Caco-2 (cell line): ENCODE results near the gene SMCO2. TPM values are rescaled to one million over a fixed set of nuclear protein-coding genes. Genes with fewer than 3 reads are reported as not detected.

Experiments used
- BruUV-seq: library from RNA; stranded (reverse); fragments of 400-500 nt; replicated peaks from 2 replicates; lab custom pipeline; 2021; lab: Mats Ljungman, UMichigan
- CTCF ChIA-PET: fragments of 300-600 bp; sonication (Branson Sonifier 250); formaldehyde crosslinking; loops from one replicate; lab custom pipeline; 2022; ENCODE audit warnings: antibody characterized with exemption; lab: Charles Lee
- POLR2A ChIA-PET: fragments of 300-600 bp; sonication (Branson Sonifier 250); formaldehyde crosslinking; loops from one replicate; lab custom pipeline; 2022; ENCODE audit warnings: antibody characterized with exemption; lab: Charles Lee
- DNase-seq, 2 experiments: peaks; one replicate each; pipeline versions ENCODE4 v3.0.0 to v3.0.0-alpha.2; 2020 to 2022
- H3K27me3 ChIP-seq: replicated peaks from 2 replicates; pipeline ENCODE4 v1.6.0; 2011; ENCODE audit warnings: low read length; ENCODE audit not compliant: control insufficient read depth, insufficient read depth
- H3K36me3 ChIP-seq: 2 replicates; pipeline ENCODE4 v1.5.1; 2011; ENCODE audit warnings: low read length; ENCODE audit not compliant: control insufficient read depth, insufficient read depth
- H3K4me1 ChIP-seq: fragments of 250-450 bp; sonication (Bioruptor Pico); 2 replicates; pipeline ENCODE4 v1.5.1; 2020; ENCODE audit warnings: mild to moderate bottlenecking
- H3K4me3 ChIP-seq: 2 replicates; pipeline ENCODE4 v1.5.1; 2011; ENCODE audit warnings: low read depth, mild to moderate bottlenecking, control low read depth, low read length
- H3K9me3 ChIP-seq: fragments of 250-450 bp; sonication (Bioruptor Pico); 2 replicates; pipeline ENCODE4 v1.5.1; 2020; ENCODE audit warnings: mild to moderate bottlenecking, moderate library complexity
- H3K27ac Mint-ChIP-seq: one replicate; pipeline ENCODE4 v1.8.0; 2022; ENCODE audit warnings: mixed read lengths; ENCODE audit not compliant: unreplicated experiment
- H3K27me3 Mint-ChIP-seq: one replicate; pipeline ENCODE4 v1.8.0; 2022; ENCODE audit warnings: mixed read lengths; ENCODE audit not compliant: insufficient read depth, unreplicated experiment
- H3K36me3 Mint-ChIP-seq: one replicate; pipeline ENCODE4 v1.8.0; 2022; ENCODE audit warnings: mild to moderate bottlenecking, mixed read lengths; ENCODE audit not compliant: insufficient read depth, unreplicated experiment
- H3K4me1 Mint-ChIP-seq: one replicate; pipeline ENCODE4 v1.8.0; 2022; ENCODE audit warnings: low read depth, mixed read lengths; ENCODE audit not compliant: unreplicated experiment
- H3K4me3 Mint-ChIP-seq: one replicate; pipeline ENCODE4 v1.8.0; 2022; ENCODE audit warnings: mild to moderate bottlenecking, moderate library complexity, mixed read lengths; ENCODE audit not compliant: unreplicated experiment
- H3K9me3 Mint-ChIP-seq: one replicate; pipeline ENCODE4 v1.8.0; 2022; ENCODE audit warnings: mixed read lengths; ENCODE audit not compliant: unreplicated experiment
- intact Hi-C: fragments of 100-400 bp; cut with micrococcal nuclease; formaldehyde crosslinking; loops from one replicate; pipeline ENCODE4 v1.10.0; 2022; ENCODE audit not compliant: unreplicated experiment
- total RNA-seq: library from RNA; stranded (reverse); gene quantifications from 2 replicates; pipeline ENCODE4 v1.2.3, GENCODE V29; 2022
- TF ChIP-seq, protein P1 (sequence below), 2 experiments: fragments of 200-600 bp in 1 of 2; IDR thresholded peaks; 1 replicate in 1 of 2; 2 replicates in 1 of 2; pipeline versions ENCODE4 v1.5.1 to v1.8.0; 2011 to 2022; ENCODE audit warnings: antibody characterized with exemption in 1 of 2, control low read depth in 1 of 2, inconsistent platforms in 1 of 2, low read depth in 1 of 2, low read length in 1 of 2, mild to moderate bottlenecking in 1 of 2, moderate library complexity in 1 of 2; ENCODE audit not compliant: insufficient read depth in 1 of 2, severe bottlenecking in 1 of 2, unreplicated experiment in 1 of 2

SMCO2 gene
- total RNA-seq, 1 experiment from 2014 or later = 0.93 TPM

DNA sequence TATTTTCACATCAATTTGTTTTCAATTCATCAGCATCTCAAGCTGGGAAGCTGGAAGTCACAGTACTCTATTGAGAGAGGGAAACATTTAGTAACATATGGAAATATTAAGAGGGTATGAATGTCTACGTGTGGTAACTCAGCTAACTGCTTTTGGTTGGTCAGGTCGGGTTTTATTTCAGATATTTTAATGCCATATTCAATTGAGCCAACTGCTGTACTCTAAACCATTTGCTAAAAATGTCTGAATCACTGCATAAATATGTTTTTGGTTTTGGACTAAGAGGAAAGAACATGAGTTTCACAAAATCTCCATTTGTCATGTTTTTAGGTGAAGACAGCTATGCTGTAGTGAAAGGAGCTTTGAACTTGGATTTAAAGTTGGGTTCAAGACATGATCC is 58.6 kb downstream of the SMCO2 start:
- H3K4me1 Mint-ChIP-seq = no peaks in the 10 kb centered on the region
- no peaks in the 10 kb centered on the region for H3K9me3 Mint-ChIP-seq
- POLR2A ChIA-PET = no interaction called here
- DNase-seq = no peak
- TF ChIP-seq, protein P1, sequence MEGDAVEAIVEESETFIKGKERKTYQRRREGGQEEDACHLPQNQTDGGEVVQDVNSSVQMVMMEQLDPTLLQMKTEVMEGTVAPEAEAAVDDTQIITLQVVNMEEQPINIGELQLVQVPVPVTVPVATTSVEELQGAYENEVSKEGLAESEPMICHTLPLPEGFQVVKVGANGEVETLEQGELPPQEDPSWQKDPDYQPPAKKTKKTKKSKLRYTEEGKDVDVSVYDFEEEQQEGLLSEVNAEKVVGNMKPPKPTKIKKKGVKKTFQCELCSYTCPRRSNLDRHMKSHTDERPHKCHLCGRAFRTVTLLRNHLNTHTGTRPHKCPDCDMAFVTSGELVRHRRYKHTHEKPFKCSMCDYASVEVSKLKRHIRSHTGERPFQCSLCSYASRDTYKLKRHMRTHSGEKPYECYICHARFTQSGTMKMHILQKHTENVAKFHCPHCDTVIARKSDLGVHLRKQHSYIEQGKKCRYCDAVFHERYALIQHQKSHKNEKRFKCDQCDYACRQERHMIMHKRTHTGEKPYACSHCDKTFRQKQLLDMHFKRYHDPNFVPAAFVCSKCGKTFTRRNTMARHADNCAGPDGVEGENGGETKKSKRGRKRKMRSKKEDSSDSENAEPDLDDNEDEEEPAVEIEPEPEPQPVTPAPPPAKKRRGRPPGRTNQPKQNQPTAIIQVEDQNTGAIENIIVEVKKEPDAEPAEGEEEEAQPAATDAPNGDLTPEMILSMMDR (IDR thresholded peaks at IDR 0.05; ENCODE audit: insufficient read depth in 1 of 2, low read depth in 1 of 2, low read length in 1 of 2, severe bottlenecking in 1 of 2, unreplicated experiment in 1 of 2) = no peak
- CTCF ChIA-PET = no interaction called here
- no TSS peak for BruUV-seq
- Histone ChIP-seq H3K4me3 (no peak overlapping the region), H3K4me1 (no peaks in the 10 kb centered on the region), H3K9me3 (no peaks in the 10 kb centered on the region; the same call in 1 of the 2 replicates), H3K27me3 (no peaks in the 10 kb centered on the region), H3K36me3 (no peaks in the 10 kb centered on the region)
- no peak overlapping the region for H3K27ac Mint-ChIP-seq
- no peak overlapping the region for H3K4me3 Mint-ChIP-seq
- no peaks in the 10 kb centered on the region for H3K27me3 Mint-ChIP-seq
- H3K36me3 Mint-ChIP-seq = no peaks in the 10 kb centered on the region
- intact Hi-C loops = no loop called here

DNA sequence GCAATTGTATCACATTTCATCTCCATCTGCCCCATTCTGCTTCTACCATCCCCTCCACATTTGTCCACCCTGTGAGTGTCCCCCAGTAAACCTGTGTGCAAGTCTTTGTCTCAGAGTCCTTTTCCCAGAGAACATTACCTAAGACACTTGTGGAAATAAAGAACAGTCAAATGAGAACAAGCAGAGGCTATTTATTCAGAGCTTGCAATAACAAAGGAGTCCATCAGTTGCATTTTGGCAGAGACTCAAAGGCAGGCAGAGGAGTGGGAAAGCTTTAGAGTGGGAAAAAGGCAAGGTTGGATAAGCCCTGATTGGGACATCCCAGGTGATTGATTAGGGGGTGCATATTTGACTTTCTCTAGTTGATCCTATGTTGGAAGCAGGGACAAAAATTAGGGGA is 59.2 kb downstream of the SMCO2 start:
- ChIA-PET POLR2A (no interaction called here), CTCF (no interaction called here)
- Mint-ChIP-seq H3K27ac (no peak overlapping the region), H3K36me3 (no peaks in the 10 kb centered on the region), H3K9me3 (no peaks in the 10 kb centered on the region), H3K27me3 (no peaks in the 10 kb centered on the region), H3K4me1 (no peaks in the 10 kb centered on the region), H3K4me3 (no peak overlapping the region)
- no peak for DNase-seq
- TF ChIP-seq, protein P1 (IDR thresholded peaks at IDR 0.05; ENCODE audit: insufficient read depth in 1 of 2, low read depth in 1 of 2, low read length in 1 of 2, severe bottlenecking in 1 of 2, unreplicated experiment in 1 of 2) = no peak
- no peaks in the 10 kb centered on the region; the same call in 1 of the 2 replicates for H3K9me3 ChIP-seq
- H3K27me3 ChIP-seq = no peaks in the 10 kb centered on the region
- intact Hi-C loops = no loop called here
- no peak overlapping the region for H3K4me3 ChIP-seq
- H3K36me3 ChIP-seq = no peaks in the 10 kb centered on the region
- BruUV-seq = no TSS peak
- no peaks in the 10 kb centered on the region for H3K4me1 ChIP-seq

DNA sequence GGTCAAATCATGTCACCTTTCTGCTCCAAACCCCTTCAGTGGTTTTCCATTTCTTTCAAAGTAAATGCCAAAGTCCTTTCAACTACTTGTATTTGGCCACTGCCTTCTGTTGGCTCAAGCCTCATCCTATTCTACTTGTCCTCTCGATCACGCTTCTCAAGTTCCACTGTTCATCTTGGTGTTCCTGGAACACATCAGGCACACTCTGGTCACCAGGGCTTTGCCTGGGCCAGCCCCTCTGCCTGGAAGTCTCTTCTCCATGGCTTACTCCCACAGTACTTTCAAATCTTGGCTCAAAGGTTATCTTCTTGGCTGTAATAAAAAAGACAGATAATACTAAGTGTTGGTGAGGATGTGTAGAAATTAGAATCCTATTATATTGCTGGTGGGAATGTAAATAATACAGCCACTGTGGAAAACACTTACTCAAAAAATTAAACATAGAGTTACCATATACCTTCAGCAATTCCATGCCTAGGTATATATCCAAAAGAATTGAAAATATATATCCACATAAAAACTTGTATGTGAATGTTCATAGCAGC is 60.2 kb downstream of the SMCO2 start:
- H3K36me3 Mint-ChIP-seq = no peaks in the 10 kb centered on the region
- ChIA-PET POLR2A (no interaction called here), CTCF (no interaction called here)
- intact Hi-C loops = no loop called here
- TF ChIP-seq, protein P1 (IDR thresholded peaks at IDR 0.05; ENCODE audit: insufficient read depth in 1 of 2, low read depth in 1 of 2, low read length in 1 of 2, severe bottlenecking in 1 of 2, unreplicated experiment in 1 of 2) = no peak
- peaks cover 9% of the 10 kb centered on the region for H3K4me1 Mint-ChIP-seq
- H3K27ac Mint-ChIP-seq = no peak overlapping the region
- BruUV-seq = no TSS peak
- Histone ChIP-seq H3K36me3 (no peaks in the 10 kb centered on the region), H3K9me3 (no peaks in the 10 kb centered on the region; the same call in 1 of the 2 replicates), H3K27me3 (no peaks in the 10 kb centered on the region), H3K4me3 (no peak overlapping the region), H3K4me1 (peaks cover 9% of the 10 kb centered on the region)
- H3K4me3 Mint-ChIP-seq = no peak overlapping the region
- H3K27me3 Mint-ChIP-seq = no peaks in the 10 kb centered on the region
- DNase-seq = no peak
- no peaks in the 10 kb centered on the region for H3K9me3 Mint-ChIP-seq
